ENCODE measurements around the gene CCR3. TPM values are rescaled to one million over a fixed set of nuclear protein-coding genes. Genes with fewer than 3 reads are reported as not detected.

The CCR3 gene
- total RNA-seq, 2 experiments from 2014 or later = not detected

DNA sequence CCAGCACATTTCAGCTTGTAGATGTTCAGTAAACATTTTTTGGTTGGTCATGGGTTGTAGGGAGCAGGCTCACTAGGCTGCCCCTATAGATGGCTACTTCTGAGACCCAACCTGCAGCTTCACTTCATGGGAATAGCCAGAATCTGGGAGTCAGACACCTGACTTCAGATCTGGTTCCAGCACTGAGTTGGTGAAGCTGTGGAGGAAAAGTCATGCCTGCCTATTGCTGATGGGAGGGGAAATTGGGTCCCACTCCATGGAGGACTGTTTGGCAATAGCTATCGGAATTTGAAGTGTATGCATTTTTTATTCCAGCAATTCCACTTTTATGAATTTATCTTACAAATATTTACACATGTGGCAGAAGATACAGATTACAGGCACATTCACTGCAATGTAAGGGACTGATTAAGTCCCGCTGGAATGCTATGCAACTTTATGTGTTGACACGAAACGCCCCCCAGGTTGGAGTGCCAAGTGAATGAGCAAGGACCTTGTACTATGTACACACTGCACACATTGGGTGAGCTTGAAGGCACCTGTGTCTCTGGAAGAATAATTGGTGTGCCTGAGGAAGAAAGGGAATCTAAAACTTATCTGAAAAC lies 26.3 kb upstream of the CCR3 start:
- POLR2A ChIA-PET = interaction anchor here (0.7 kb wide), 1 partner anchor 111 kb away, joined by 3 read pairs; no protein-coding TSS in a partner anchor
- CTCF ChIA-PET = interaction anchor here (0.6 to 0.9 kb wide), 2 partner anchors 206 to 277 kb away, joined by 3 read pairs; no protein-coding TSS in a partner anchor

DNA sequence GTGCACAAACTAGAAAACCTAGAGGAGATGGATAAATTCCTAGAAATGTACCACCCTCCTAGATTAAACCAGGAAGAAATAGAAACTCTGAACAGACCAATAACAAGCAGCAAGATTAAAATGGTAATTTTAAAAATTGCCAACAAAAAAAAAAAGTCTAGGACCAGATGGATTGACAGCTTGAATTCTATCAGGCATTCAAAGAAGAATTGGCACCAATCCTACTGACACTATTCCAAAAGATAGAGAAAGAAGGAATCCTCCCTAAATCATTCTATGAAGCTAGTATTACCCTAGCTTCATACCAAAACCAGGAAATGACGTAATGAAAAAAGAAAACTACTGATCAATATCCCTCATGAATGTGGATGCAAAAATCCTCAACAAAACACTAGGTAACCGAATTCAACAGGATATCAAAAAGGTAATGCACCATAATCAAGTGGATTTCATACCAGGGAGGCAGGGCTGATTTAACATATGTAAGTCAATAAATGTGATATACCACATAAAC lies 24.0 kb upstream of the CCR3 start:
- POLR2A ChIA-PET = no interaction called here
- CTCF ChIA-PET = no interaction called here

DNA sequence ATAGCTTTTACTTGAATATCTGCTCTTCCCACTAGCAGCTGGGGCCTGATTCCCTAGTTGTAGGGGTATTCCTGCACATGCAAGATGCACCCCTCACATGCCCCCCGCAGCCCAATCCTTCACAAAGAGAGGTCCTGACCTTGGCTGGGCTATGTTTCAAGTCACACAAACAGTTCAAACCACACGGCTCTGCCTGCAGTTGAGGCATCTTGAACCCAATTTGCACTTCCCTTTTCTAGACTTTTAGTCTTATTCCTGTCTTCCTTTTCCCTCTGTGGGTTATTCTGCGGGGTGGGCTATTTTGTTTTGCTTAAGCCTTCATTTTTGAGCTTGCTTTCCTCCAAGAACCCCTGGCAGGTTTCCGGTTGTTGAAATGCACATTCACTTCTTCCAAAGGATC lies 20.9 kb upstream of the CCR3 start:
- ChIA-PET POLR2A (no interaction called here), CTCF (interaction anchor here (1.5 to 1.9 kb wide), 2 partner anchors 11 to 147 kb away, joined by 4 to 6 read pairs; no protein-coding TSS in a partner anchor)

DNA sequence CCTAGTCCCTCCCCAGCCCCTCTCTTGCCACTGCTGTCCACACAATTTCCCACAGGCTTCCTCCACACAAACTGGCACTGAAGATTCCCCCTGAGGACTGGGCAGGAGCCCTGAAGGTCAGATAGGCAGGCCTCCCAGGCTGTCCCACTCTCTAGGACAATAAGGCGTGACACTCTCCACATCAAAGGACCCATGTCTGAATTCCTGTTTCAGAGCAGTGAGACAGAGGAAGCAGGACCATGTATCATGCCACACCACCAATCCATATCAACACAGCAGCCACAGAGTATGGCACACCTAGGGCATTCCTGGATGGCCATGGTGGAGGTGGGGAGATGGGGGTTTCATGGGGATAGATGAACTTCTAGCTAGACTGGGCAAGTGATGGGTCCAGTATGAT lies 20.3 kb upstream of the CCR3 start:
- POLR2A ChIA-PET = no interaction called here
- CTCF ChIA-PET = interaction anchor here (1.3 to 1.9 kb wide), 3 partner anchors 12 to 156 kb away, joined by 4 to 6 read pairs (median 5); no protein-coding TSS in a partner anchor

- POLR2A ChIA-PET = no interaction called here
Measured at GRCh38 chr3:46222435-46223161, 19.7 kb upstream of the CCR3 start.

DNA sequence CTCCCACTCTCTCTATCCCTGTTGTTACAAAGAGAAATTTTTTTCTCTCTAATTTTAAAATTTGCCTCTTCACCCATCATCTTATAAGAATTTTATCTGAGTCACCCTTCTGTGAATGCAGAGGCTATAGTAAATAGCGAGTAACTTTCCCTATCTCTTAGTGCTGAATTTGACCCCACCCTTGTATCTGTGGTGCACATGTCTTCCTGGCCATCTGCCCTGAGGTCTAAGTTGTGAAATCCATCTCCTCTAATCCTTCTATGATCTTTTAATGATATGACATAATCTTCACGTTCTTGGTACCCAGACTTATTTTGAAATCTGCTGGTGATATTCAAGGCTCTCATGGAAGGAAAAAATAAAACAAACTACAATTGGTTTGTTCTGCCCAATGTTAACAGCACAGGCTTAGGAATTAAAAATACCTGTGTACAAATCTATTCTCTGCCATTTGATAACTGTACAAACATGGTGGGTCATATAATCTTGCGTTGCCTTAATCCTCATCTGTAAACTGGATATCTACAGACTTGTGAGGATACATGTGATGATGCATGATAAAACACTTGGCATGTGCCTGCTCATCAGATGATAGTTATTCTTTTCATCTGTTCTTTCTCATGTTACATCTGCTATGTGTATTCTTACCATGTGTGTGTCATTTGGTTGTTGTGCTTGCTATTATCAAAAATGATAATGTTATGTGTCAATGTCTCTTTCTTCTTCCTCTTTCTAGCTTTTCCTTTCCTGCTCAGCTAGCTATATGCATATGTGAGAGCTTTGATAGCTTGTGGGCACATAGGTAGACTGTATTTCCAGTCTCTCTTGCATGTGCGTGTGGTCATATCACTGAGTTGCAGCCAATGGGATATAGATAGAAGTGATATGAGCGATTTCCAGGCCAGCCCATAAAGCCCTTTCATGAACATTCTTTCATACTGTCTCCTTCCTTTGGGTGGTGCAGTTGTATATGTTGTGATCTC lies 13.7 kb upstream of the CCR3 start:
- ChIA-PET POLR2A (no interaction called here), CTCF (interaction anchor here (0.8 kb wide), 1 partner anchor 16 kb away, joined by 3 read pairs; no protein-coding TSS in a partner anchor)

More at GRCh38 chr3:46222435-46223161, 19.7 kb upstream of the CCR3 start:
- CTCF ChIA-PET = interaction anchor here (1.3 to 1.9 kb wide), 2 partner anchors 13 to 156 kb away, joined by 5 to 6 read pairs; no protein-coding TSS in a partner anchor

- CTCF ChIA-PET = no interaction called here
- POLR2A ChIA-PET = no interaction called here
Measured at GRCh38 chr3:46231323-46231722, 10.9 kb upstream of the CCR3 start.

- ChIA-PET POLR2A (no interaction called here), CTCF (no interaction called here)
Measured at GRCh38 chr3:46233194-46233593, 9.1 kb upstream of the CCR3 start.

- ChIA-PET POLR2A (no interaction called here), CTCF (no interaction called here)
Measured at GRCh38 chr3:46235425-46235824, 6.8 kb upstream of the CCR3 start.

GRCh38 chr3:46236294-46237054 lies 5.8 kb upstream of the CCR3 start:
- CTCF ChIA-PET = no interaction called here
- POLR2A ChIA-PET = no interaction called here

DNA sequence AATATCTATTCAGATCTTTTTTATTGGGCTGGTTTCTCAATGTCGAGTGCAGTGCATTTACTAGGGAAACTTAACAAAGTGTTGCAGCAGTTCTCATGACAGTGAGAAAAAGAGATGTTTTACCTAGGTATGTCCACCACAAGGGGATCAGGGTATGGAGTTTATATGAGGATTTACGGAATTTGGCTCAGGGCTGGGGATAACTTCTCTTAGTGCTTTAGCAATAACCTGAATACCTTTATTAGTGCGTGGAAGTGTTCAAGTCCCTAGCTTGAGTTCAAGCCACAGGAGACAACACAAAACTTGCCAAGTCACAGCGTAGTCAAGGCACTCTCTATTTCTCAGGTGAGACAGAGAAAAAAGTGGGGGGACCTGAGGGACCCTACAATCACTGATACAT lies 3.9 kb upstream of the CCR3 start:
- ChIA-PET CTCF (no interaction called here), POLR2A (no interaction called here)

- POLR2A ChIA-PET = no interaction called here
- CTCF ChIA-PET = no interaction called here
Measured at GRCh38 chr3:46239301-46239938, 2.8 kb upstream of the CCR3 start.

DNA sequence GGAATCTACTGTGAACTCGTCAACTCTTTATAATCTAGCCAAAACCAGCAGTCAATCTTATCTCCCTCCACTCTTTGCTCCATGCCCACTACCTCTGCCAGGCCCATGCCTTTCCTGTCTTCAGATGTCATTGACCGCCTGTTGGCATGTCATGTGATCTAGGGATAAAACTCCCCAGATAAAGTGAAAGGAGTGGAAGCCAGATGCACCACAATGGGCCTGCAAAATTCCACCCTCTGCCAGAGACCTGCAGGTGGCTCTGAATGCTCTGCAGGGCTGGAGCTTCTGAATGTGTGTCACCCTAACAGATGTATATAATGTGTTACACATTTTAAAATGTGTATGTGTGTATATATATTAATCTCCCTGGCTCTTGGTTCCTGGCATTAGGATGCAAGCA lies 2.3 kb upstream of the CCR3 start:
- ChIA-PET CTCF (no interaction called here), POLR2A (no interaction called here)

- ChIA-PET POLR2A (no interaction called here), CTCF (interaction anchor here (1.0 kb wide), 1 partner anchor 126 kb away, joined by 4 read pairs; no protein-coding TSS in a partner anchor)
Measured at GRCh38 chr3:46243560-46243959, 1.3 kb downstream of the CCR3 start.

GRCh38 chr3:46245146-46245545 lies 2.9 kb downstream of the CCR3 start:
- POLR2A ChIA-PET = no interaction called here
- CTCF ChIA-PET = interaction anchor here (1.2 kb wide), 1 partner anchor 16 kb away, joined by 3 read pairs; no protein-coding TSS in a partner anchor

DNA sequence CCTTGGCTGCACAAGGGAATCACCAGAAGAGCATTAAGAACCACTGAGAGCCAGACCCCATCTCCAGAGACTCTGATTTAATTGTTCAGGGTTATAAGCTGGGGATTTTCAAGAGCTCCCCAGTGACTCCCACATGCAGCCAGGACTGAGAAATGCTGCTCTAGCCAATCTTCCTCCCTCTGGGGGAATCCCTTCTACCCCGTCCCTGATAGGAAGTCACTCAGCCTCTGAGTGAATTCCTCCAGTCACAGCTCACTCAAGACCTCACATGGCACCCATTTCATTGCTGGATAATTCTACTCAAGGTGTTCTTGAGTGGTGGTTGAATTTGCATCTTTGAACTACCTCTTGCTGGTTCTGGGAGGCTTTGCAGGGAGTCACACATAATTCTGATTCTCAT lies 10.7 kb downstream of the CCR3 start:
- ChIA-PET CTCF (interaction anchor here (1.4 kb wide), 1 partner anchor 125 kb away, joined by 3 read pairs; no protein-coding TSS in a partner anchor), POLR2A (no interaction called here)

DNA sequence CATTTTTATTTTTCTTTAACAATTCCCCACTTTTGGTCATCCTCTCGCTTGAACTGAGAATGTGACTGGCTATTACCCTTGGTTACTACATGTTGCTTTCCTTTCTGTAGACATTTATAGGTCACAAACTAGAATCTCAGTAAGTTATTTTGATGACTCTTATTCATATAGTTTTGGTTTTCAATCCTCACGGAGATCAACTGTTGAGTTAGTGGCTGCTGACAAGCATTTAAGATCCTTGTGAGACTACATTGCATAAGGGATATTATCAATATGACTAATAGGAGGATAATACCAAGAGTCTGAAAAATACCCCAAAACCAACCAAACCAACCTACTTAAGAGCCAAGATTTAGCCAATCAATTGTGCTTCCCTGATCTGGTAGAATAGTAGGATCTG lies 16.3 kb downstream of the CCR3 start:
- CTCF ChIA-PET = no interaction called here

DNA sequence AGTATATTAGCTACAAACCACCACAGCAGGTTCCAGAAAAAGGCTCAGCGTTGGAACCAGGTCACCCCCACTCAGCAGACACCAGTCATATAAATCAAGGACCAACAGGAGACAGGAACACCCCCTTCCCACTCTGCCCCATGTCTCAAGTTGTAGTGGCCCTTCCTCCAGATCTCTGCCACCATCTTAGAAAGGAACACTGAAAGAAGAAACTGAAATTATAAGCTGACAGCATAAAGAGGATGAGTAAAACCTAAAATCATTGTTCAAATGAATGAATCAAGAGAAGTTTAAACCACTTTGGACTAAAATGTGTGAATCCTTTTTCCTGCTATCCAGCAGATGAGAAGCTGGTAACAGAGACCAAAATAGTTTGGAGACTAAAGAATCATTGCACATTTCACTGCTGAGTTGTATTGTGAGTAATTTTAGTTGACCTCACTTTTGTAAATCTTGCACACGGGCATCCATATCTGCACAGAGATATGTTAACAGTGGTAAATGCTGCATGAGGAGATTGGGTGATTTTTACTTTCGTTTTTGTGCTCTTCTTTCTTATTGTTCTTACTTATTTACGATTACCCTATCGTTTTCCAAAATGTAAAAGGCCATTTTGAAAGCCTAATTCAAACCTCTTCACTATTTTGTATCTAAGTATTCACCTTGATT lies 19.8 kb downstream of the CCR3 start:
- POLR2A ChIA-PET = no interaction called here

More for the DNA sequence above, 16.3 kb downstream of the CCR3 start:
- POLR2A ChIA-PET = no interaction called here

More for the DNA sequence above, 19.8 kb downstream of the CCR3 start:
- CTCF ChIA-PET = interaction anchor here (1.3 kb wide), 1 partner anchor 107 kb away, joined by 3 read pairs; no protein-coding TSS in a partner anchor
